ENCODE results near the gene NT5C2. TPM values are rescaled to one million over a fixed set of nuclear protein-coding genes. Genes with fewer than 3 reads are reported as not detected.
A peak's percentile ranks its signal among the peaks of the same experiment; 100 is the strongest.

The NT5C2 gene
- total RNA-seq, 1 experiment from 2014 or later: 52.2 TPM

DNA sequence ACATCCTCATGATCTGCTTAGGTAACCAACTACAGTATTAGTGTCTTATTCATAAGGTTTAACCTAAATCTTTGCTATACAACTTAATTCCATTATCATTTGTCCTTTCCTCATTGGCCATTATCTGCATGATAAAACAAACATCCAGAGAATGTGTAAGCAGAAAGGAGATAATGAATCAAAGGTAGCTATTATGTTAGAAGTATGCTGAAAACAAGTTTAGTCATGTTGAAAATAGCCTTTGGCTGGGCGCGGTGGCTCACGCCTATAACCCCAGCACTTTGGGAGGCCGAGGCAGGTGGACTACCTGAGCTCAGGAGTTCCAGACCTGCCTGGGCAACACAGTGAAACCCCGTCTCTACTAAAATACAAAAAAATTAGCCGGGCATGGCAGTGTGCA is 78.2 kb downstream of the NT5C2 start:
- Mint-ChIP-seq H3K27me3 (ENCODE audit: insufficient read depth, unreplicated experiment) (no peaks in the 10 kb centered on the region), H3K4me3 (ENCODE audit: unreplicated experiment) (no peak overlapping the region), H3K9me3 (ENCODE audit: unreplicated experiment) (no peaks in the 10 kb centered on the region), H3K4me1 (ENCODE audit: insufficient read depth, unreplicated experiment) (peaks cover 13% of the 10 kb centered on the region), H3K27ac (ENCODE audit: low read depth, unreplicated experiment) (no peak overlapping the region), H3K36me3 (ENCODE audit: insufficient read depth, unreplicated experiment) (peaks cover 13% of the 10 kb centered on the region)
- BruUV-seq (replicated peaks): no TSS peak
- peak; percentile 44 for DNase-seq (ENCODE audit: unreplicated experiment)
- TF ChIP-seq, protein P1, sequence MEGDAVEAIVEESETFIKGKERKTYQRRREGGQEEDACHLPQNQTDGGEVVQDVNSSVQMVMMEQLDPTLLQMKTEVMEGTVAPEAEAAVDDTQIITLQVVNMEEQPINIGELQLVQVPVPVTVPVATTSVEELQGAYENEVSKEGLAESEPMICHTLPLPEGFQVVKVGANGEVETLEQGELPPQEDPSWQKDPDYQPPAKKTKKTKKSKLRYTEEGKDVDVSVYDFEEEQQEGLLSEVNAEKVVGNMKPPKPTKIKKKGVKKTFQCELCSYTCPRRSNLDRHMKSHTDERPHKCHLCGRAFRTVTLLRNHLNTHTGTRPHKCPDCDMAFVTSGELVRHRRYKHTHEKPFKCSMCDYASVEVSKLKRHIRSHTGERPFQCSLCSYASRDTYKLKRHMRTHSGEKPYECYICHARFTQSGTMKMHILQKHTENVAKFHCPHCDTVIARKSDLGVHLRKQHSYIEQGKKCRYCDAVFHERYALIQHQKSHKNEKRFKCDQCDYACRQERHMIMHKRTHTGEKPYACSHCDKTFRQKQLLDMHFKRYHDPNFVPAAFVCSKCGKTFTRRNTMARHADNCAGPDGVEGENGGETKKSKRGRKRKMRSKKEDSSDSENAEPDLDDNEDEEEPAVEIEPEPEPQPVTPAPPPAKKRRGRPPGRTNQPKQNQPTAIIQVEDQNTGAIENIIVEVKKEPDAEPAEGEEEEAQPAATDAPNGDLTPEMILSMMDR (IDR thresholded peaks at IDR 0.05; ENCODE audit: unreplicated experiment): no peak
- intact Hi-C loops (cut with micrococcal nuclease): no loop called here
- ChIA-PET POLR2A (interaction anchor here (0.6 to 2.0 kb wide), 4 partner anchors 10 to 117 kb away, joined by 3 to 11 read pairs (median 4); partner anchors contain the start of gene NT5C2), CTCF (interaction anchor here (0.5 kb wide), 1 partner anchor 44 kb away, joined by 3 read pairs; no protein-coding TSS in a partner anchor)

DNA sequence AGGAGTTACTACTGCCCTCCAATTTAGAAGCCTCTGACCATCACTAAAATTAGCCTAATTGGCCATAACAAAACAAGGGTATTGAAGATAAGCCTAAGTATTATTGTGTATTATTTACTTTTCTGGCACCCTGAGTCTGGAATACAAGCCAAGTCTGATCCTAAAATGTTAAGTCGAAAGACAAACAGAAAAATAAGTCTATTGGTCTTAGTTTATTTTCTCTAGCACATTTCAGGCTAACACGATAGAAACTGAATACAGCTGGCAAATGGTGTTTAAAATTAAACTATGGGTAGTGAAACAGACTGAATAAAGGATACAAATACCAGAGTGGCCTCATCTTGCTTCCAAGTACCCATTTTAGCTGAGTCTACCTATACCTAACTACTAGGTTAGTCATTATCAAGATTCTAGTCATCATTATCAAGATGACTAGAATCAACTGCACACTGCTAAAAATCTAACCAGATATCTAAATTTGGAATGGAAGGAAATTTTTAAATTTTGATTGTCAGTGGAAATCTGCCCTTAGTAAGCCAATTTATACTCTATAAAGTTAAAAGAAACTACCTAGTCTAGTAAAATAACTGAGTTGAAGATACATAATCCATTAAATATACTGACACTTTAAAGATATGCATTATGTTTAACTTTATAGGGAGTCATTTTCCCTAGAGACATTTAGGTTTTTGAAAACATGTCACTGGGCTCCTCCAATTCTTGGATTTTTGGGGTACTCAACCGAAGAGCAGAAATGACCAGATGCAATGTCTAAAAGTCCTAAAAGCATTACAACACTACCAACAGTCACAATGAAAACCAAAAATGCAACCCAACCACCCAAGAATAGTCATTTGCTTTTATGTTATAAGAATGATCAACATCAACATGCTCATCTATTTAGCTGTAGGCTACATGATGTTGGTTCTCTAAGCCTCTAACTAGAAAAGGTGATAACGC is 80.9 kb downstream of the NT5C2 start:
- TF ChIP-seq, protein P1 (IDR thresholded peaks at IDR 0.05; ENCODE audit: unreplicated experiment): no peak
- H3K36me3 Mint-ChIP-seq (ENCODE audit: insufficient read depth, unreplicated experiment): peaks cover 14% of the 10 kb centered on the region
- H3K4me1 Mint-ChIP-seq (ENCODE audit: insufficient read depth, unreplicated experiment): peaks cover 13% of the 10 kb centered on the region
- no peak overlapping the region for H3K4me3 Mint-ChIP-seq (ENCODE audit: unreplicated experiment)
- CTCF ChIA-PET: interaction anchor here (0.6 to 0.7 kb wide), 2 partner anchors 9 to 212 kb away, joined by 3 to 5 read pairs; no protein-coding TSS in a partner anchor
- intact Hi-C loops (cut with micrococcal nuclease): no loop called here
- no peak overlapping the region for H3K27ac Mint-ChIP-seq (ENCODE audit: low read depth, unreplicated experiment)
- no TSS peak for BruUV-seq (replicated peaks)
- POLR2A ChIA-PET: interaction anchor here (0.7 to 3.1 kb wide), 7 partner anchors 12 to 434 kb away, joined by 3 to 13 read pairs (median 3); partner anchors contain the start of gene NT5C2
- H3K27me3 Mint-ChIP-seq (ENCODE audit: insufficient read depth, unreplicated experiment): no peaks in the 10 kb centered on the region
- DNase-seq (ENCODE audit: unreplicated experiment): no peak
- no peaks in the 10 kb centered on the region for H3K9me3 Mint-ChIP-seq (ENCODE audit: unreplicated experiment)

DNA sequence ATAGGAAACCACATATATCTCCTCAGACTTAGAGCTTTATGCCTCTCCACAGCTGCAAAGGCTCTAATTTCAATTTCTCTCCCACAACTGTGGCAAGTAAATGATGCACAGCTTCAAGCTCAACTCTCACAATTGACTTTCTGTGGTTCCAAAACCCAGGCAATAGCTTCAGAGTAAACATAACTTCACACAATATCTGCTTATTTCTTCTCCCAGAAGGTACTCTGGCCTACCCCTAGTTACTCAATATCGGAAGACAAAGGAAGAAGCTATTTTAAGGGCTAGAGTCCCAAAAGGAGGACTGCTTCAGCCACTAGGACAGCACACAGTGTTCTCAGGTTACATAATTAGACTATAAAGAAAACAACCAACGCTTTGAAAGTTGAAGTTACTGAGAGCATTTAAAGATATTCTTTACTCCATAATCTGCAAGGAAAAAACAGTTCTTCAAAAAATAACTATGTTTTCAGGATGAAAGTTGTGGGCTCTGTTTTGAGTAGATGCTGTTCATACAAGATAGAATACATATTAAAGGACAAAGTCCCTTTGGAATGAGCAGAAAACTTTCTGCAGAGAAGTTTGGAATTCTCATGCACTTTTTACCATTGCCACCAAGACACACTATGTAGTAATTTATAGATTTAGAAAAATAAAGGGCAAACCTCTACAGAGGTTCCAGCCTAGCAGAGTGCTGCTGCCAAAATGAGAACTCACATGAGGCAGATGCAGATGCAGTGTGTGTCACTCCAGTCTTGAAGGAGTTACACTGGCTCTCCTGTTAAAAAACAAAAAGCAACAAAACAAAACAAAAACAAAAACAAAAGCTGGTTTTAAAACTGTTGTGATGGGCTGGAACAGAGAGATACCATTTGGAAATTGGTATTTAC is 81.8 kb downstream of the NT5C2 start:
- ChIA-PET POLR2A (interaction anchor here (0.9 to 3.1 kb wide), 9 partner anchors 10 to 257 kb away, joined by 3 to 13 read pairs (median 4); partner anchors contain the start of genes BORCS7, CNNM2 and NT5C2), CTCF (interaction anchor here (0.5 to 1.1 kb wide), 4 partner anchors 12 to 223 kb away, joined by 3 to 4 read pairs (median 3); no protein-coding TSS in a partner anchor)
- TF ChIP-seq, protein P1 (IDR thresholded peaks at IDR 0.05; ENCODE audit: unreplicated experiment): no peak
- Mint-ChIP-seq H3K4me3 (ENCODE audit: unreplicated experiment) (no peak overlapping the region), H3K9me3 (ENCODE audit: unreplicated experiment) (no peaks in the 10 kb centered on the region), H3K36me3 (ENCODE audit: insufficient read depth, unreplicated experiment) (peaks cover 22% of the 10 kb centered on the region), H3K27me3 (ENCODE audit: insufficient read depth, unreplicated experiment) (no peaks in the 10 kb centered on the region), H3K4me1 (ENCODE audit: insufficient read depth, unreplicated experiment) (peaks cover 13% of the 10 kb centered on the region), H3K27ac (ENCODE audit: low read depth, unreplicated experiment) (no peak overlapping the region)
- BruUV-seq (replicated peaks): no TSS peak
- DNase-seq (ENCODE audit: unreplicated experiment): peak; percentile 59
- intact Hi-C loops (cut with micrococcal nuclease): no loop called here
